ENCODE measurements around the gene MYLK.
"Not testable (repeated sequence)": the region's sequence is repeated elsewhere in the genome, so short reads cannot be mapped to it uniquely, and the experiment has no call there.

Gene MYLK

GRCh38 chr3:123884203-123884831 lies at the start of gene MYLK:
Gene MYLK, minus strand, starts transcription at chr3:123884332. Its CDS starts 90,491 bp downstream, at chr3:123793841.
- DNase-seq, result peak; percentile 74

GRCh38 chr3:123930445-123930844 lies 46.3 kb upstream of the MYLK start:
- no peak for DNase-seq

GRCh38 chr3:123929325-123929724 lies 45.2 kb upstream of the MYLK start:
- no peak for DNase-seq

- DNase-seq, result no peak
Observed at GRCh38 chr3:123926396-123926795, 42.3 kb upstream of the MYLK start.

- DNase-seq, result no peak
Observed at GRCh38 chr3:123920868-123921267, 36.7 kb upstream of the MYLK start.

GRCh38 chr3:123920383-123920782 lies 36.3 kb upstream of the MYLK start:
- DNase-seq, result no peak

- DNase-seq, result no peak
Observed at GRCh38 chr3:123919353-123919752, 35.2 kb upstream of the MYLK start.

GRCh38 chr3:123914829-123915228 lies 30.7 kb upstream of the MYLK start:
- no peak for DNase-seq

- no peak for DNase-seq
Observed at GRCh38 chr3:123909785-123910184, 25.7 kb upstream of the MYLK start.

GRCh38 chr3:123907720-123908119 lies 23.6 kb upstream of the MYLK start:
- DNase-seq, result no peak

- DNase-seq, result no peak
Observed at GRCh38 chr3:123899300-123899865, 15.3 kb upstream of the MYLK start.

GRCh38 chr3:123893012-123893411 lies 8.9 kb upstream of the MYLK start:
- DNase-seq, result no peak

- no peak for DNase-seq
Observed at GRCh38 chr3:123892195-123892594, 8.1 kb upstream of the MYLK start.

- not testable (repeated sequence) for DNase-seq
Observed at GRCh38 chr3:123890991-123891390, 6.9 kb upstream of the MYLK start.

- not testable (repeated sequence) for DNase-seq
Observed at GRCh38 chr3:123890162-123890561, 6.0 kb upstream of the MYLK start.

GRCh38 chr3:123884993-123885392 lies 861 bp upstream of the MYLK start:
- DNase-seq, result no peak

- DNase-seq, result no peak
Observed at GRCh38 chr3:123883701-123884202, 380 bp downstream of the MYLK start.

GRCh38 chr3:123883111-123883510 lies 1.0 kb downstream of the MYLK start:
- DNase-seq, result no peak

- no peak for DNase-seq
Observed at GRCh38 chr3:123881771-123882170, 2.4 kb downstream of the MYLK start.

- DNase-seq, result peak; percentile 29
Observed at GRCh38 chr3:123880998-123881561, 3.1 kb downstream of the MYLK start.

GRCh38 chr3:123878807-123879206 lies 5.3 kb downstream of the MYLK start:
- DNase-seq, result no peak

- DNase-seq, result no peak
Observed at GRCh38 chr3:123877965-123878364, 6.2 kb downstream of the MYLK start.

- no peak for DNase-seq
Observed at GRCh38 chr3:123877466-123877865, 6.7 kb downstream of the MYLK start.

GRCh38 chr3:123876858-123877257 lies 7.3 kb downstream of the MYLK start:
- no peak for DNase-seq

- DNase-seq, result no peak
Observed at GRCh38 chr3:123872621-123873020, 11.5 kb downstream of the MYLK start.

Measured in NCI-H1092 treated with DMSO at 0.1 percent for 48 hours (cell line).